ENCODE measurements around the gene CBX6.

Gene CBX6

GRCh38 chr22:38879961-38880360 lies 7.9 kb upstream of the CBX6 start:
- H2AFZ ChIP-seq (ENCODE audit: low read depth, low read length): no peak overlapping the region
- DNase-seq (no peak), ATAC-seq (ENCODE audit: insufficient read depth, low read depth) (no peak)
- H3K4me2 ChIP-seq (ENCODE audit: insufficient read depth, low read length): no peak overlapping the region
- no peak overlapping the region for H3K4me3 ChIP-seq (ENCODE audit: low read depth in 1 of 2, low read length in 2 of 2)
- H3K36me3 ChIP-seq (ENCODE audit: insufficient read depth, low read length): no peaks in the 10 kb centered on the region
- H3K4me1 ChIP-seq (ENCODE audit: insufficient read depth, low read length): no peaks in the 10 kb centered on the region
- H3K79me2 ChIP-seq (ENCODE audit: insufficient read depth, low read length): no peaks in the 10 kb centered on the region
- no peaks in the 10 kb centered on the region for H3K9me3 ChIP-seq (ENCODE audit: insufficient read depth, low read length, severe bottlenecking)
- no peak overlapping the region for H3K27ac ChIP-seq (ENCODE audit: low read length)
- peaks cover 16% of the 10 kb centered on the region for H3K27me3 ChIP-seq (ENCODE audit: insufficient read depth, low read length, poor library complexity)
- TF ChIP-seq EZH2 (IDR thresholded peaks at IDR 0.05; ENCODE audit: borderline replicate concordance, low read depth, low read length, severe bottlenecking) (no peak), CTCF (IDR thresholded peaks at IDR 0.05; ENCODE audit: borderline replicate concordance, extremely low read depth, low read length, poor library complexity, severe bottlenecking) (no peak)
- no peak overlapping the region for H3K9ac ChIP-seq (ENCODE audit: low read depth, low read length)
- no peaks in the 10 kb centered on the region for H4K20me1 ChIP-seq (ENCODE audit: insufficient read depth, low read length)

GRCh38 chr22:38879108-38879729 lies 7.2 kb upstream of the CBX6 start:
- H3K9me3 ChIP-seq (ENCODE audit: insufficient read depth, low read length, severe bottlenecking): no peaks in the 10 kb centered on the region
- no peaks in the 10 kb centered on the region for H3K4me1 ChIP-seq (ENCODE audit: insufficient read depth, low read length)
- H3K9ac ChIP-seq (ENCODE audit: low read depth, low read length): no peak overlapping the region
- H3K36me3 ChIP-seq (ENCODE audit: insufficient read depth, low read length): no peaks in the 10 kb centered on the region
- H3K4me2 ChIP-seq (ENCODE audit: insufficient read depth, low read length): no peak overlapping the region
- ATAC-seq (ENCODE audit: insufficient read depth, low read depth) (no peak), DNase-seq (no peak)
- H3K79me2 ChIP-seq (ENCODE audit: insufficient read depth, low read length): no peaks in the 10 kb centered on the region
- no peak for TF ChIP-seq CTCF (IDR thresholded peaks at IDR 0.05; ENCODE audit: borderline replicate concordance, extremely low read depth, low read length, poor library complexity, severe bottlenecking)
- no peak for TF ChIP-seq EZH2 (IDR thresholded peaks at IDR 0.05; ENCODE audit: borderline replicate concordance, low read depth, low read length, severe bottlenecking)
- H2AFZ ChIP-seq (ENCODE audit: low read depth, low read length): no peak overlapping the region
- no peaks in the 10 kb centered on the region for H4K20me1 ChIP-seq (ENCODE audit: insufficient read depth, low read length)
- H3K27ac ChIP-seq (ENCODE audit: low read length): no peak overlapping the region
- no peak overlapping the region for H3K4me3 ChIP-seq (ENCODE audit: low read depth in 1 of 2, low read length in 2 of 2)
- H3K27me3 ChIP-seq (ENCODE audit: insufficient read depth, low read length, poor library complexity): peaks cover 23% of the 10 kb centered on the region

- H3K4me2 ChIP-seq (ENCODE audit: insufficient read depth, low read length): no peak overlapping the region
- H2AFZ ChIP-seq (ENCODE audit: low read depth, low read length): no peak overlapping the region
- H3K79me2 ChIP-seq (ENCODE audit: insufficient read depth, low read length): no peaks in the 10 kb centered on the region
- H3K4me1 ChIP-seq (ENCODE audit: insufficient read depth, low read length): peaks cover 2% of the 10 kb centered on the region
- peaks cover 36% of the 10 kb centered on the region for H3K27me3 ChIP-seq (ENCODE audit: insufficient read depth, low read length, poor library complexity)
- no peak overlapping the region for H3K4me3 ChIP-seq (ENCODE audit: low read depth in 1 of 2, low read length in 2 of 2)
- H3K9me3 ChIP-seq (ENCODE audit: insufficient read depth, low read length, severe bottlenecking): no peaks in the 10 kb centered on the region
- no peaks in the 10 kb centered on the region for H3K36me3 ChIP-seq (ENCODE audit: insufficient read depth, low read length)
- H3K27ac ChIP-seq (ENCODE audit: low read length): no peak overlapping the region
- DNase-seq (no peak), ATAC-seq (ENCODE audit: insufficient read depth, low read depth) (no peak)
- H3K9ac ChIP-seq (ENCODE audit: low read depth, low read length): no peak overlapping the region
- TF ChIP-seq CTCF (IDR thresholded peaks at IDR 0.05; ENCODE audit: borderline replicate concordance, extremely low read depth, low read length, poor library complexity, severe bottlenecking) (no peak), EZH2 (IDR thresholded peaks at IDR 0.05; ENCODE audit: borderline replicate concordance, low read depth, low read length, severe bottlenecking) (no peak)
- no peaks in the 10 kb centered on the region for H4K20me1 ChIP-seq (ENCODE audit: insufficient read depth, low read length)
Observed at GRCh38 chr22:38878001-38878400, 6.0 kb upstream of the CBX6 start.
